NCI-H146 treated with DMSO at 0.1 percent for 48 hours (cell line): ENCODE data around the gene MAGI2.

ENCODE experiments used
- DNase-seq: peaks from one replicate; lab custom pipeline; 2025; ENCODE audit not compliant: unreplicated experiment; lab: John Stamatoyannopoulos, UW

The MAGI2 gene

DNA sequence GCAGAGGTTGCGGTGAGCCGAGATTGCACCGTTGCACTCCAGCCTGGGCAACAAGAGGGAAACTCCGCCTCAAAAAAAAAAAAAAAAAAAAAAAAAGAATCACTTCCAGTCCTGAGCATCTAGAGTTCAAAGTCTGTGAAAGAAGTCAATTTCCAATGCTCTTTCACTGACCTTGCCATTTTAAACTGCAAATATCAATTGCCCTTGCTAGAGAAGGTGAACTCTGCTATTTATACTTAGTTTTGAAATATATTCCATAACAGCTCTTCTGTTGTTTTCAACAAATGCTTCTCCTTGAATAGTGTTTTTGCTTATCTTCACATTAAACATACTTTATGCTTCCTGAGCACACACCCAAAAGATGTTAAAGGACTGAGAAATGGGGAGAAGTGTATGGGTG, 1323.6 kb downstream of the MAGI2 start:
- no peak for DNase-seq

GRCh38 chr7:78127009-78127408, 1326.5 kb downstream of the MAGI2 start:
- no peak for DNase-seq

- no peak for DNase-seq
These were observed 1327.6 kb downstream of the MAGI2 start for GRCh38 chr7:78125884-78126283.

GRCh38 chr7:78124216-78124615, 1329.3 kb downstream of the MAGI2 start:
- no peak for DNase-seq

DNA sequence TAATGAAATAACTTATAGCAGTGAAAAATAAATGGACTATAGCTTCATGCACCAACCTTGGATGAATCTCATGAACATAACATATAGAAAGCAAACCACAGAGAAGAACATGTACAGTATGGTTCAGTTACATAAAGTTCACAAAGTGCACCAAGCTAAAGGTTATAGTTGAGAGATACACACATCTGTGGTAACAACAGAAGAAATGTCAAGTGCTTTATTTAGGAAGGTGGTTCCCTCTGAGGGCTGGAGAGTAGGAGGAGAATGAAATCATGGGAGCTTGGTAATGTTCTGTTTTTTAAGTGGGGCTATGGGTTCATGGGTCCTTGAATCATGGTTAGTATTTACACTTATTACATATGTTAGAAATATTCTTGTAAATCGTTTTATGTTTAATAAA, 1331.6 kb downstream of the MAGI2 start:
- DNase-seq: no peak

- DNase-seq: no peak
These were observed 1335.0 kb downstream of the MAGI2 start for GRCh38 chr7:78118470-78118869.

DNA sequence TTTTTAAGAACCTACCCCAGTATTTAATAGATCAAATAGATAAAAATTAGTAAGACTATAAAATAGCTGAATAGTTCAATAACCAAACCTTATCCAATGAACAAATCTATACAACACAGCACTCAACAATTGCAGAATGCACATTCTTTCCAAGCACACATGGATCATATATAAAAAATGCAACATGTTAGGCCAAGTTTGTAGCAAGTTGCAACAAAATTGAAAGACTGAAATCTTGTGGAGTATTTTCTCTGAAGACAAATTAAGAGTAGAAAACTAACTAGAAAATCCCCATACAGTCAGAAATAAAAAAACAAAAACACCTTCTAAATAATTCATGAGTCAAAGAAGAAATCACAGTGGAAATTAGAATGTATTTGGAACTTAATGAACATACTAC, 1337.6 kb downstream of the MAGI2 start:
- no peak for DNase-seq

DNA sequence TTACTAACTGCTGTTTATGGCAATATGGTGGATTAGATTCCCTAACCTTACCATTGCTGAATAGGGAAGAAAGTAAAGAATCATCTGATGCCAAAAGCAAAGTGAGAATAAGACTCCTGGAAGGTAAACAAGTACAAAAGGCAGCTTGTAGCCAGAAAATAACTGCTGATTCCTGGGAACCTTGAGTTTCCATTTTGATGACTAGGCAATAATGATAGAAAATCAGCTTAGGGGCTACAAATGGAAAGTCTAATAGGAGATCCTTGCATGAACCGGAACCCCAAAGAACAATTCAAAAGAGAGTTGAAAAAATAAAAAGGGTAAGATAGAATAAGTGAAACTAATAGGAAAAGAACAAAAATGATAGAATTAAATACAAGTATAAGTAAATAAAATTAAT, 1338.5 kb downstream of the MAGI2 start:
- DNase-seq: no peak

DNA sequence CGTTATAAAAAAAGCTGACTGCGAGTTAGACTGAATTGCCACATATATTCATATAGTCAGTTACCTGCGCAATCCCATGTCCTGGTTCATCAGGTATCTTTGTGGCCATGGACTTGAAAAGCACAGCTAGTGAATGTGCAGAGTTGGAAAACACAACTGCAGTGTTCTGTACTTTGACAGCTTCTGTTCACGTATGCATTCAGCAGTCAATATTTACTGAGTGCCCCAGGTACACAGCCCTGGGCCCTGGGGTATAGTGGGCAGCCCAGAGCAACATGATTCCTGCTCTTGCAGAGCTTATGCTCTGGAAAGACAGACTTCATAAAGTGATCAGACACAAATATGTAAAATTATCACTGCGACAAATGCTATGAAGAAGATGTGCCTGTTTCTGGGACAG, 1341.0 kb downstream of the MAGI2 start:
- DNase-seq: no peak

GRCh38 chr7:78111386-78111785, 1342.1 kb downstream of the MAGI2 start:
- no peak for DNase-seq

GRCh38 chr7:78103475-78103874, 1350.0 kb downstream of the MAGI2 start:
- DNase-seq: no peak

DNA sequence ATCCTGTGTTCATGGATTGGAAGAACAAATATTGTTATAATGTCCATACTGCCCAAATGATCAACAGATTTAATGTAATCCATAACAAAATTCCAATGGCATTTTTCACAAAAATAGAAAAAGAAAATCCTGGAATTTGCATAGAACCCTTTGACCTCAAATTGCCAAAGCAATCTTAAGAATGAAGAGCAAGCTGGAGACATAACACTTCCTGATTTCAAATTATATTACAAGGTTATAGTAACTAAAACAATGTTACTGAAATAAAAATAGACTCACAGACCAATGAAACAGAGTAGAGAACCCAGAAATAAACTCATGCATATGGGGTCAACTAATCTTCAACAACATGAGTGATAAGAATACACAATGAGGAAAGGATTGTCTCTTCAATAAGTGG, 1352.4 kb downstream of the MAGI2 start:
- no peak for DNase-seq

DNA sequence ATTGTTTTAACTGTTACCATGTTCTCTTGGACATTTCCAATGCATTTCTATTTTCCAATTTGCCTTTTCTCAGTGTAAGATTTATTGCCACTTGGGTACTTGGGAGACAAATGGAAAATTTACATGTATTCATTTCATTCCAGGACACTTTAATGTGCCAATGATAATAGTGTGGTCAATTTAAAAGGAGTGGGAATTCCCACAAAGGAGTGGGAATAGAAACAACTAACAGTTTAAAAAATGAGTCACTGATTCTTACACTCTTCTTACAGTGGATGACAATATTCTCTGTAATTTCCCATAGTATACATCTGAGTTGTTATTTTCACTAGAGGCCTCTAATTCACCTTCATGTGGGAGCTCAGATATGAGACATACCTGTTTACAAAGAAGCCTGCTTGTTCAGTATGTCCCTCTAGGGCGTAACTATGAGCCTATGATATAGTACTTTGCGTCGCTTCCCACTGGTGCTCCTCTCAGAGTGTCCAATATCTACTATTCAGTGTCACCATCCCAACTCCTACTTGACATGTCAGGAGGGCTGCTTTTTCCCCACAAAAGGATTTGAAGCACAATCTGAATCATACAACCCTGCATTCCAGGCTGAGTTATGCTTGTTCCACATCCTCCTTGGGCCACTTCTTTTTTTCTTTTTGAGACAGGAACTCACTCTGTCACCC, 1353.6 kb downstream of the MAGI2 start:
- no peak for DNase-seq

GRCh38 chr7:78095549-78095948, 1357.9 kb downstream of the MAGI2 start:
- no peak for DNase-seq

GRCh38 chr7:78092331-78092730, 1361.1 kb downstream of the MAGI2 start:
- no peak for DNase-seq

DNA sequence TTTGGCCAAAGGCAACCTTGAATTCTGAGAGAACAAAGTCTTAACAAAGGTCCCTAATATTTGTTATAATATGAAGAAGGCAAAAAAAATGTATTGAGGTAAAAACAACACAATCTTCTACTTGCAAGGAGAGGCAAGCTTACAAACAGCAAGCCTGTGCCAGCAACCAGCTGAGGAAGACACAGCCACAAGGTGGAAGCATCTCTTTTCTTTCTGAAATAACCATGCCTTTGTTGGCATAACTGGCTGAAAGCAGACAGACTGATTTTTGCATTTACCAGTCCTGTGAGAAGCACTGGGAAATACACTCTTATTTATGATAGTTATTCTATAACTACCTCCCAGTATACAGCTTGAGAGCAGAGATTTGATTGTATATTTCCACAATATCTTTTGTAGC, 1362.9 kb downstream of the MAGI2 start:
- no peak for DNase-seq

DNA sequence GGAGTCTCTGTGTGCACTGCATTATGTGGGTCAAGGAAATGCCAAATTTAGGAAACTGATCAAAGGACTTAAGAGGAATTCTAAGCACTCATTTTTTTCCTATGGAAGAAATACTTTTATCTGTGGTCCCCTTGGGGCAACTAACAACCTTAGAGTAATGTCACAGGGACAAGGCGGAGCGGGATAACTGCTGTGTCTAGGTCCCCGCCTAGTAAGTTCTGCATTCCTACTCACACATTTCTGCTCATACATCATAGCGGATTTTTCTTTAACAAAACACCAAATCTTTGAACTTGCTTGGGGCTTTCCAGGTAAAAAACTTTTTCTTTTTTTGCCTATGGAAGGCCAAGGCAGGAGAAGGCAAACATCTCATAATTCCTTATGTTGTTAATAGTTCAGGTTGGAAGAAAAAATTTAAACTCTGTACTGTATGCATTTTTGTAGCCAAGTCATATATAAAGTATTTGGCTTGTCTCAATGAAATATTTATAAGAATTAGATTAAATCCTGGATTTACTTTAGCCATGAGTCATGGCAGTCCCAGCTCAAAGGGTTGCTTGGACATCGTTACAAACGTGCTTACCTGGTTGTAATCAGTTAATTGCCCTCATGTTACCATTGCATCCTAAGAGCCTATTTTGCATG, 1369.9 kb downstream of the MAGI2 start:
- no peak for DNase-seq

DNA sequence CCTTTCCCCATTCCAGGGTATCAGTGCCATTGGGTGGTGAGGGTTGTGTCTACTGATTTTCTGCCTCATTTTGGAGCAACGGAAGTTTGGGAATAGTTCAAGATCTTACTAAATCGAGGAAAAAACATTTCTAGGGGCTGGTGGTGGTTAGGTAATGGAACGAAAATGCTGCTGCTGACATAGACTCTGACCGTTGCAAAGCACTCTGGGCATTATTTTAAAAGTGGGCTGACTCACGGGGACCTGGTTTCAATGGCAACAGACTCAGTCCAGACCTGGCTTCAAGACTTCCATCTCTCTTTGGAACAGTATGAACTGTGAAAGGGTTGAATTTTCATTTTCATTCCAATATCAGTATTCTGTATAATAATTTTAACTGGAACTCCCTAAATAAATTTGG, 1370.9 kb downstream of the MAGI2 start:
- no peak for DNase-seq

GRCh38 chr7:78081888-78082287, 1371.6 kb downstream of the MAGI2 start:
- no peak for DNase-seq

- DNase-seq: no peak
These were observed 1372.1 kb downstream of the MAGI2 start for GRCh38 chr7:78081344-78081743.

DNA sequence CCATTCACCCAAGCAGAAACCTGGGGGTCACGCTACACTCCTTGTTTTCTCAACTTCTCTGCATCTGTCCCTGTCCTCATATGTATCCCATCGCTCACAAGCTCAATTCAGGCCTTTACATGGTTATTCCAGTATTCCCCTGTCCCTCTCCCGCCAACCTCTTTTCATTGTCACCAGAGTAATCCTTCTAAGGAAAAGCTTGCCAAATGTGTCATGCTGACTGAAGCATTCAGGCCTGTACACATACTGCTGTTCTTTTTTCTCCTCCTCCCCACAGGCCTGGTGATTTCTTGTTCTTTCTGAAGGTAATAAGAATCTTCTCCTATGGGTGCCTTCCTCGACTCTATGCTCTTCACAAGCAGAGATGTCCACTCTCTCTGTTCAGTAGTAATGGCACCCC, 1372.7 kb downstream of the MAGI2 start:
- DNase-seq: no peak

- DNase-seq: no peak
These were observed 1373.2 kb downstream of the MAGI2 start for GRCh38 chr7:78080241-78080640.

DNA sequence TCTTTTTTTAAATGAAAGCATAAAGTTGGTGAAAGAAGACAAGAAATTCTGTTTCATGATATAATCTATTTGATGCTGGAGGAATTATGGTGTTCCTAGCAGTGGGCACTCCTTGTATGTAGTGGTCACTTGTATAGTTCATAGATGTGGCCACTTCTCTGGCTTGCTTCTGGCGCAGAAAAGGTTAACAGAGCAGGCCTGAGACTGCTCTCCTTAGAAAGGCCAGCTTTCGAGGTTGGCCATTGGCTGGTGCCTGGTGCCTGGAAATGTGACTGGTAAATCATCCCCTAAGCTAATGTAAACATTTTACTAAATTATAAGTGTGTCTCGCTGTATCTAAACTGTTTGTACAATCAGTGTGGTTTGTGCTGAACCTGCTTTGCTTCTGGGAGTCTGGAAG, 1378.8 kb downstream of the MAGI2 start:
- DNase-seq: no peak
